GM23248 (cell line): ENCODE measurements around the gene SCRN2. TPM values are rescaled to one million over a fixed set of nuclear protein-coding genes. Genes with fewer than 3 reads are reported as not detected.

Source experiments
- DNase-seq: peaks from one replicate; pipeline ENCODE4 v3.0.0-alpha.2; 2015
- H2AFZ ChIP-seq: fragments of 200-600 bp; sonication (generic); 2 replicates; pipeline ENCODE4 v1.6.1; 2016; ENCODE audit warnings: antibody characterized with exemption
- H3F3A ChIP-seq: fragments of 200-600 bp; sonication (generic); 2 replicates; pipeline ENCODE4 v1.6.1; 2016; ENCODE audit warnings: mild to moderate bottlenecking, antibody characterized with exemption, mixed run types; ENCODE audit not compliant: insufficient read depth
- H3K27ac ChIP-seq: fragments of 200-600 bp; sonication (generic); 2 replicates; pipeline ENCODE4 v1.5.1; 2016; ENCODE audit warnings: mild to moderate bottlenecking
- H3K27me3 ChIP-seq: fragments of 200-600 bp; sonication (generic); replicated peaks from 2 replicates; pipeline ENCODE4 v1.6.1; 2016; ENCODE audit warnings: mild to moderate bottlenecking; ENCODE audit not compliant: insufficient read depth
- H3K36me3 ChIP-seq: fragments of 200-600 bp; sonication (generic); 2 replicates; pipeline ENCODE4 v1.6.1; 2016; ENCODE audit warnings: low read depth, mild to moderate bottlenecking
- H3K4me1 ChIP-seq: fragments of 200-600 bp; sonication (generic); 2 replicates; pipeline ENCODE4 v1.6.1; 2016; ENCODE audit warnings: mild to moderate bottlenecking; ENCODE audit not compliant: insufficient read depth
- H3K4me2 ChIP-seq: fragments of 200-600 bp; sonication (generic); one replicate; pipeline ENCODE4 v1.6.1; 2016; ENCODE audit warnings: mild to moderate bottlenecking; ENCODE audit not compliant: unreplicated experiment
- H3K4me3 ChIP-seq: fragments of 200-600 bp; sonication (generic); 2 replicates; pipeline ENCODE4 v1.5.1; 2016; ENCODE audit warnings: mild to moderate bottlenecking
- H3K79me2 ChIP-seq: fragments of 200-600 bp; sonication (generic); 2 replicates; pipeline ENCODE4 v1.6.1; 2016; ENCODE audit warnings: mild to moderate bottlenecking; ENCODE audit not compliant: insufficient read depth
- H3K9ac ChIP-seq: fragments of 200-600 bp; sonication (generic); 2 replicates; pipeline ENCODE4 v1.6.1; 2016; ENCODE audit warnings: mild to moderate bottlenecking
- H3K9me2 ChIP-seq: fragments of 200-600 bp; sonication (generic); 2 replicates; pipeline ENCODE4 v1.6.1; 2016; ENCODE audit warnings: mixed run types, mild to moderate bottlenecking, moderate library complexity; ENCODE audit not compliant: insufficient read depth
- H3K9me3 ChIP-seq: fragments of 200-600 bp; sonication (generic); one replicate; pipeline ENCODE4 v1.6.1; 2017; ENCODE audit warnings: low read depth
- H4K20me1 ChIP-seq: fragments of 200-600 bp; sonication (generic); 2 replicates; pipeline ENCODE4 v1.6.0; 2016; ENCODE audit not compliant: insufficient read depth
- EZH2 ChIP-seq: fragments of 200-600 bp; sonication (generic); IDR thresholded peaks from 2 replicates; pipeline ENCODE4 v1.6.1; 2018; ENCODE audit warnings: antibody characterized with exemption, mild to moderate bottlenecking; ENCODE audit not compliant: insufficient read depth, poor library complexity, severe bottlenecking
- EZH2phosphoT487 ChIP-seq: fragments of 200-600 bp; sonication (generic); IDR thresholded peaks from 2 replicates; pipeline ENCODE4 v1.6.1; 2018; ENCODE audit warnings: antibody characterized with exemption, moderate library complexity, mild to moderate bottlenecking, low read depth; ENCODE audit not compliant: insufficient read depth
- WGBS, 2 experiments: methylation state at CpG; one replicate each; pipeline ENCODE4 v1.1.6; 2015 to 2017; ENCODE audit warnings: low lambda C conversion rate in 2 of 2, low coverage in 1 of 2; ENCODE audit errors: missing lambda C conversion rate in 2 of 2; 5-methylcytosine and 5-hydroxymethylcytosine counted together
- in situ Hi-C: fragments of 300-500 bp; cut with MboI; formaldehyde crosslinking; loops from 2 replicates; pipeline ENCODE4 v1.15.0; 2020
- polyA plus RNA-seq: library from polyadenylated mRNA; unstranded; fragments of >200 nt; fragmentation: Nextera tagmentation; extraction: Ambion mirVana; gene quantifications from 2 replicates; pipeline ENCODE4 v1.2.1, GENCODE V29; 2016
- total RNA-seq: library from RNA; depleted of rRNA; stranded (reverse); fragments of >200 nt; shearing (Covaris generic); gene quantifications from 2 replicates; pipeline ENCODE4 v1.2.3, GENCODE V29; 2014

SCRN2 gene
- total and polyA plus RNA-seq, 2 experiments from 2014 or later = 39.5 to 41.2 TPM

GRCh38 chr17:47845716-47846075, 4.6 kb upstream of the SCRN2 start:
- no peaks in the 10 kb centered on the region for H3K9me3 ChIP-seq
- no peak overlapping the region for H3K4me2 ChIP-seq
- no peaks in the 10 kb centered on the region for H3F3A ChIP-seq
- no peak overlapping the region for H3K9ac ChIP-seq
- WGBS, 2 experiments = 54 to 74% methylated on average over 3 of the region's 3 CpGs
- no peak overlapping the region for H3K27ac ChIP-seq
- no peak overlapping the region for H2AFZ ChIP-seq
- peaks cover 13% of the 10 kb centered on the region; the same call in 1 of the 2 replicates for H3K27me3 ChIP-seq
- no peaks in the 10 kb centered on the region; the same call in 1 of the 2 replicates for H3K79me2 ChIP-seq
- no peaks in the 10 kb centered on the region for H3K4me1 ChIP-seq
- TF ChIP-seq EZH2 = no peak
- TF ChIP-seq EZH2phosphoT487 = no peak
- H3K36me3 ChIP-seq = no peaks in the 10 kb centered on the region
- no peak overlapping the region for H3K4me3 ChIP-seq
- in situ Hi-C loops = no loop called here
- H4K20me1 ChIP-seq = no peaks in the 10 kb centered on the region
- DNase-seq = no peak
- H3K9me2 ChIP-seq = no peaks in the 10 kb centered on the region

GRCh38 chr17:47844814-47845715, 4.0 kb upstream of the SCRN2 start:
- in situ Hi-C loops = loop anchor here (5.0 kb wide), 1 partner anchor 42 kb away; no protein-coding TSS in a partner anchor
- Histone ChIP-seq H3K4me3 (no peak overlapping the region), H3K4me1 (0 out of 2 replicates have a peak, but pooled peaks cover 5% of the 10 kb centered on the region), H3F3A (no peaks in the 10 kb centered on the region), H3K9me3 (no peaks in the 10 kb centered on the region), H3K4me2 (no peak overlapping the region), H3K36me3 (no peaks in the 10 kb centered on the region), H3K27me3 (peaks cover 13% of the 10 kb centered on the region; the same call in 1 of the 2 replicates), H4K20me1 (no peaks in the 10 kb centered on the region), H3K27ac (no peak overlapping the region), H3K9ac (no peak overlapping the region), H3K79me2 (peaks cover 6% of the 10 kb centered on the region), H2AFZ (no peak overlapping the region), H3K9me2 (no peaks in the 10 kb centered on the region)
- TF ChIP-seq EZH2phosphoT487 (no peak), EZH2 (no peak)
- peak; percentile 52 for DNase-seq
- 71 to 73% methylated on average over 4 of the region's 4 CpGs for WGBS, 2 experiments

GRCh38 chr17:47844227-47844626, 3.2 kb upstream of the SCRN2 start:
- in situ Hi-C loops = loop anchor here (5.0 kb wide), 1 partner anchor 43 kb away; no protein-coding TSS in a partner anchor
- DNase-seq = peak; percentile 35
- no peak overlapping the region for H3K4me3 ChIP-seq

GRCh38 chr17:47843391-47843730, 2.3 kb upstream of the SCRN2 start:
- Histone ChIP-seq H3K9me3 (no peaks in the 10 kb centered on the region), H3K27me3 (peaks cover 13% of the 10 kb centered on the region; the same call in 1 of the 2 replicates), H2AFZ (no peak overlapping the region), H3K9ac (no peak overlapping the region), H3K4me3 (no peak overlapping the region), H3K9me2 (no peaks in the 10 kb centered on the region), H3K4me1 (0 out of 2 replicates have a peak, but pooled peaks cover 5% of the 10 kb centered on the region), H4K20me1 (no peaks in the 10 kb centered on the region), H3K36me3 (no peaks in the 10 kb centered on the region), H3K79me2 (peaks cover 10% of the 10 kb centered on the region), H3F3A (no peaks in the 10 kb centered on the region), H3K4me2 (no peak overlapping the region), H3K27ac (no peak overlapping the region)
- 7% methylated on average over 2 to 6 of the region's 6 CpGs for WGBS, 2 experiments
- DNase-seq = no peak
- in situ Hi-C loops = loop anchor here (5.0 kb wide), 1 partner anchor 44 kb away; no protein-coding TSS in a partner anchor
- TF ChIP-seq EZH2 (no peak), EZH2phosphoT487 (no peak)

More at GRCh38 chr17:47844227-47844626, 3.2 kb upstream of the SCRN2 start:
- peaks cover 13% of the 10 kb centered on the region; the same call in 1 of the 2 replicates for H3K27me3 ChIP-seq
- H4K20me1 ChIP-seq = no peaks in the 10 kb centered on the region
- TF ChIP-seq EZH2 (no peak), EZH2phosphoT487 (no peak)
- 54 to 69% methylated on average over 5 of the region's 5 CpGs for WGBS, 2 experiments
- no peak overlapping the region for H3K27ac ChIP-seq
- H3F3A ChIP-seq = no peaks in the 10 kb centered on the region
- peaks cover 10% of the 10 kb centered on the region for H3K79me2 ChIP-seq
- no peaks in the 10 kb centered on the region for H3K9me3 ChIP-seq
- 0 out of 2 replicates have a peak, but pooled peaks cover 5% of the 10 kb centered on the region for H3K4me1 ChIP-seq
- H3K4me2 ChIP-seq = no peak overlapping the region
- no peak overlapping the region for H2AFZ ChIP-seq
- no peaks in the 10 kb centered on the region for H3K36me3 ChIP-seq
- no peak overlapping the region for H3K9ac ChIP-seq
- H3K9me2 ChIP-seq = no peaks in the 10 kb centered on the region
